ENCODE measurements around the gene EYA4.

Gene EYA4

GRCh38 chr6:133528566-133528965 is 287.4 kb downstream of the EYA4 start:
- H3K4me3 ChIP-seq (ENCODE audit: low read depth, low read length), result no peak overlapping the region
- DNase-seq (ENCODE audit: low read depth), result no peak
- no peak for TF ChIP-seq CTCF (IDR thresholded peaks at IDR 0.05; ENCODE audit: control insufficient read depth, extremely low read depth, insufficient read depth)

DNA sequence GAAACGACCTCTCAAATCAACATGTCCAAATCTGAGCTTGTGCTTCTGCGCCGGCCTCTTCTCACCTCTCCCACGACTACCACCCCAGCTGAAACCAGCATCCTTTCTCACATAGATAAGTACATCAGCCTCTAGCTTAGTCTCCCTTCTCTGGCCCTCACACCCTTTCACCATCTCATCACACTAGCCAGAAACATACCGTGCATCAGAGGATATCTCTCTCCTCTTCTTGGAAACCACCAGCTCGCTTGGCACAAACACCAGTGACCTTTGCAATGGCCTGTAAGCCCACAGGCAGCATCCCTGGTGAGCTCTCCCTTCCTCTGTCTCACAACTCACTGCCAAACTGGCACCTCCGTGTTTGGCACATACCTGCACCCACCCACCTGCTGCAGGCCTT is 291.8 kb downstream of the EYA4 start:
- no peak overlapping the region for H3K4me3 ChIP-seq (ENCODE audit: low read depth, low read length)
- no peak for TF ChIP-seq CTCF (IDR thresholded peaks at IDR 0.05; ENCODE audit: control insufficient read depth, extremely low read depth, insufficient read depth)
- no peak for DNase-seq (ENCODE audit: low read depth)

GRCh38 chr6:133539502-133540259 is 298.5 kb downstream of the EYA4 start:
- no peak overlapping the region for H3K4me3 ChIP-seq (ENCODE audit: low read depth, low read length)
- DNase-seq (ENCODE audit: low read depth), result no peak
- TF ChIP-seq CTCF (IDR thresholded peaks at IDR 0.05; ENCODE audit: control insufficient read depth, extremely low read depth, insufficient read depth), result no peak

DNA sequence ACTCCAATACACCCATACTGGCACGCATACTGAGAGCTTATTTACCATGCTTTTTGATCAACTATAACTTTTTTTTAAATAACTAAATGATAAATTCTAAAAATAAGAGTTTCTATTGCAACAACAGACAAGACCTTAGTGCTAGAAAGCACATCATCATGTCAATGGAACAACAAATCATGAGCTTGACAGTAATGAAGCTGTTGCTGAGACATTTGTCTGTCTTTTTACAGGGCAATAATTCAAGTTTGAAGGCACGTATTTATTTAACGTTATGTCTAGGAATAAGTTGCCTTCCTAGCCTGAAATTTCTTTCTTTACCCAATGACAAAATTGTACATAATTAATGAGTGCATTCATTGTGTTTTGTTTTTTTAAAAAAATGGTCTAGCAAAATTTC is 299.2 kb downstream of the EYA4 start:
- H3K4me3 ChIP-seq (ENCODE audit: low read depth, low read length), result no peak overlapping the region
- DNase-seq (ENCODE audit: low read depth), result no peak
- TF ChIP-seq CTCF (IDR thresholded peaks at IDR 0.05; ENCODE audit: control insufficient read depth, extremely low read depth, insufficient read depth), result no peak

- no peak overlapping the region for H3K4me3 ChIP-seq (ENCODE audit: low read depth, low read length)
- no peak for TF ChIP-seq CTCF (IDR thresholded peaks at IDR 0.05; ENCODE audit: control insufficient read depth, extremely low read depth, insufficient read depth)
- no peak for DNase-seq (ENCODE audit: low read depth)
These were observed 299.9 kb downstream of the EYA4 start for GRCh38 chr6:133541040-133541439.

DNA sequence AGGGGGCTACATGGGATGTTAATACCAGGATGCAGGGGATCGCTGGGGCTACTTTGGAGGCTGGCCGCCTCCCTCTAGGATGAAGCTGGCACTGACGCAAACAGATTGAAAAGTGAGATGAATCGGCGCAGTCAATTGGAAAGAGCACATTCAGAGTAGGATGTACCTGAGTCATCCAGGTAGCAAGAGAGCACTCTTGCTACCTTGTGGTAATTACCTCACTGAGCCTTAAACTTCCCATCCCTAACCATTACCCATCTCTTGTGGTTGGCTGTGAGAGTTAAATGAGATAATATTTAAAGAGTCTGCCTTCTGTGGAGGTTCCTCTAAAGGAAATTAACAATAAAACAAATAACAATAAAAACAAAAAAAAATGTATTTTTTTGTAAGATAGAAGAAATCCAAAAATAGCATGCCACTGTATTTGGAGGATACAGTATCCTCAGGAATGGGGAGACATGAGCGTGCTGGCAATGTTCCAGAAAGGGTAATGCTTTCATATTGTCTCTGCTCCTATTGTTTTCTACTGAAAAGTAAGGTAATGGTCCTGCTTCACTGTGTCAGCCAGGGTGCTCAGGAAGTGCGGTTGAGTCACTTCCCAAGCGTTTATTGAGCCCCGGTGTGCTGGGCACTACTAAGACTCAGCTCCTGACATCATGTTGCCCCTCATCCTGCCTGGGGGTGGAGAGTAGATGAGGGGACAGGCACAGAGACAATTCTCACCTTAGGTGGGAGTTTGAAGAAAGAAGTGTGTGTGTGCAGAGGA is 301.1 kb downstream of the EYA4 start:
- no peak for TF ChIP-seq CTCF (IDR thresholded peaks at IDR 0.05; ENCODE audit: control insufficient read depth, extremely low read depth, insufficient read depth)
- no peak overlapping the region for H3K4me3 ChIP-seq (ENCODE audit: low read depth, low read length)
- DNase-seq (ENCODE audit: low read depth), result no peak

All from LNCaP clone FGC (cell line).